GM12891 (cell line): ENCODE measurements around the gene AGPAT3.

Experiments
- PAX5 ChIP-seq: IDR thresholded peaks from 2 replicates; pipeline ENCODE4 v1.6.1; 2011; ENCODE audit warnings: low read length, moderate library complexity, mild to moderate bottlenecking; ENCODE audit not compliant: insufficient read depth, severe bottlenecking
- POLR2A ChIP-seq: IDR thresholded peaks from 2 replicates; pipeline ENCODE4 v1.6.1; 2011; ENCODE audit warnings: low read depth, low read length, control low read depth
- POLR2AphosphoS5 ChIP-seq: IDR thresholded peaks from 2 replicates; pipeline ENCODE4 v1.6.1; 2011; ENCODE audit warnings: low read depth, low read length, control low read depth
- POU2F2 ChIP-seq: IDR thresholded peaks from 2 replicates; pipeline ENCODE4 v1.6.1; 2011; ENCODE audit warnings: low read depth, mild to moderate bottlenecking, control low read depth, low read length, moderate library complexity
- SPI1 ChIP-seq: IDR thresholded peaks from 2 replicates; pipeline ENCODE4 v1.6.1; 2011; ENCODE audit warnings: low read depth, low read length, control low read depth
- TAF1 ChIP-seq: IDR thresholded peaks from 2 replicates; pipeline ENCODE4 v1.6.1; 2011; ENCODE audit warnings: low read depth, low read length, control low read depth

DNA sequence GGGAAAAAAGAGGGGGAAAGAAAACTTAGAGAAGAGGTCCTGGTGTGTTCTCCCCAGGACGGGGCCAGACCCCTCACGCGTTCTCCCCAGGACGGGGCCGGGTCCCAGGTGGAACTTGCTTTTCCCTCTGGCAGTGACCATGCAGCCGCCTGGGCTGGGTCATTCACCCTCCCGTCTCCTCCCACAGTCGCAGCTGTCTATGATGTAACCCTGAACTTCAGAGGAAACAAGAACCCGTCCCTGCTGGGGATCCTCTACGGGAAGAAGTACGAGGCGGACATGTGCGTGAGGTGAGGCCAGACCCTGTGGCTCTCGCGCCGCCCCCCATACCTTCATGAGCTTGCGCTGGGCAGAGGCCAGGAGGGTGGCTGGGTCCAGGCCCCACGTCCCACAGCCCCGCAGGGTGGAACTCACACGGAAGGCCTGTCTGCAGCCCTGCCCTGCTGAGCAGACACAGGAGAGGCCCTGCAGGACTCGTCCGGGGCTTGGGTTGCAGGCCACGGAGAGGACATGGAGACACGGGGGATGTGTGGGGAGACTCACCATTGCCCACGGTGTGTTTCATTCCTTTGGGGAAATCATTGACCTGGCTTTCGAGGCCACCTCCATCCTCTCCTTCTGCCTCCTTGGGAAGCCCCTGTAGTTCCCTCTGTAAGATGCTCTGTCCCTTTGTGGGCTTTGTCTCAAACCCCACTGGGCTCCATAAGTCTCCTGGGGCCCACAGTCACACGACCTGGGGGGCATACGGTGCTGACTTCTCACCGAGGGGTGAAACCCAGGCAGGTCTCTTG, 106.4 kb downstream of the AGPAT3 start:
- TF ChIP-seq TAF1 (no peak), POLR2AphosphoS5 (no peak), POLR2A (no peak), SPI1 (no peak), PAX5 (no peak), POU2F2 (no peak)
